GM19025 (cell line): ENCODE data around the gene VPS18.

Experiments
- ATAC-seq: cut with Tn5 transposase; IDR thresholded peaks from one replicate; pipeline ENCODE4 v1.9.1; 2021; ENCODE audit warnings: mild to moderate bottlenecking, low read depth, moderate library complexity; ENCODE audit not compliant: unreplicated experiment

The VPS18 gene

GRCh38 chr15:40952301-40952900 lies 58.2 kb downstream of the VPS18 start:
- ATAC-seq: no peak

GRCh38 chr15:40952901-40953712 lies 58.9 kb downstream of the VPS18 start, which contains the start of gene CHAC1:
TSS of gene CHAC1 (plus strand) at chr15:40953471. CDS start at chr15:40953584, 113 bp downstream.
- peak; percentile 97 for ATAC-seq
